Astrocyte (in vitro differentiated cells and primary cell): Measurements from ENCODE around the gene MTF1. TPM values are rescaled to one million over a fixed set of nuclear protein-coding genes. Genes with fewer than 3 reads are reported as not detected.

Experiments used
- DNase-seq: peaks from one replicate; pipeline ENCODE4 v3.0.0-alpha.2; 2010; ENCODE audit warnings: low read depth
- FAIRE-seq: peaks from 2 replicates; lab custom pipeline; 2011; peaks lifted over from hg19 to GRCh38; lab: Jason Lieb, UNC
- H2AFZ ChIP-seq: 2 replicates; pipeline ENCODE4 v1.6.0; 2012; ENCODE audit warnings: low read depth, low read length, inconsistent platforms
- H3K27ac ChIP-seq: 2 replicates; pipeline ENCODE4 v1.5.1; 2011; ENCODE audit warnings: low read depth, low read length, inconsistent platforms
- H3K27me3 ChIP-seq: 2 replicates; pipeline ENCODE4 v1.6.0; 2011; ENCODE audit warnings: low read length, inconsistent platforms; ENCODE audit not compliant: insufficient read depth
- H3K36me3 ChIP-seq: 2 replicates; pipeline ENCODE4 v1.5.1; 2011; ENCODE audit warnings: low read length, inconsistent platforms; ENCODE audit not compliant: insufficient read depth
- H3K4me1 ChIP-seq: 2 replicates; pipeline ENCODE4 v1.5.1; 2011; ENCODE audit warnings: low read length, inconsistent platforms; ENCODE audit not compliant: insufficient read depth
- H3K4me2 ChIP-seq: 2 replicates; pipeline ENCODE4 v1.6.0; 2012; ENCODE audit warnings: low read length, inconsistent platforms
- H3K4me3 ChIP-seq: 2 replicates; pipeline ENCODE4 v1.5.1; 2011; ENCODE audit warnings: low read depth, mild to moderate bottlenecking, low read length, inconsistent platforms; ENCODE audit not compliant: insufficient read depth
- H3K79me2 ChIP-seq: 2 replicates; pipeline ENCODE4 v1.6.0; 2012; ENCODE audit warnings: mild to moderate bottlenecking, low read length, inconsistent platforms; ENCODE audit not compliant: insufficient read depth
- H3K9ac ChIP-seq: 2 replicates; pipeline ENCODE4 v1.6.0; 2012; ENCODE audit warnings: mild to moderate bottlenecking, low read length, inconsistent platforms
- H3K9me3 ChIP-seq: 2 replicates; pipeline ENCODE4 v1.5.1; 2012; ENCODE audit warnings: low read depth, mild to moderate bottlenecking, low read length, inconsistent platforms; ENCODE audit not compliant: insufficient read depth
- H4K20me1 ChIP-seq: 2 replicates; pipeline ENCODE4 v1.6.0; 2012; ENCODE audit warnings: low read length, inconsistent platforms; ENCODE audit not compliant: insufficient read depth
- H3K27ac Mint-ChIP-seq: one replicate; pipeline ENCODE4 v1.8.0; 2021; ENCODE audit warnings: mild to moderate bottlenecking, mixed read lengths; ENCODE audit not compliant: unreplicated experiment
- H3K27me3 Mint-ChIP-seq: one replicate; pipeline ENCODE4 v1.8.0; 2021; ENCODE audit warnings: low read depth, mixed read lengths; ENCODE audit not compliant: unreplicated experiment
- H3K36me3 Mint-ChIP-seq: one replicate; pipeline ENCODE4 v1.8.0; 2021; ENCODE audit warnings: low read depth, mixed read lengths; ENCODE audit not compliant: unreplicated experiment
- H3K4me1 Mint-ChIP-seq: one replicate; pipeline ENCODE4 v1.8.0; 2021; ENCODE audit warnings: low read depth, mixed read lengths; ENCODE audit not compliant: unreplicated experiment
- H3K4me3 Mint-ChIP-seq: one replicate; pipeline ENCODE4 v1.8.0; 2021; ENCODE audit warnings: mild to moderate bottlenecking, moderate library complexity, mixed read lengths; ENCODE audit not compliant: unreplicated experiment
- H3K9me3 Mint-ChIP-seq: one replicate; pipeline ENCODE4 v1.8.0; 2021; ENCODE audit warnings: mild to moderate bottlenecking, mixed read lengths; ENCODE audit not compliant: unreplicated experiment
- EZH2 ChIP-seq: IDR thresholded peaks from 2 replicates; pipeline ENCODE4 v1.6.1; 2012; ENCODE audit warnings: mild to moderate bottlenecking, low read length, inconsistent platforms; ENCODE audit not compliant: insufficient read depth
- total RNA-seq: library from RNA; stranded (reverse); gene quantifications from 2 replicates; pipeline ENCODE4 v1.2.1, GENCODE V29; 2021
- TF ChIP-seq, protein P1 (sequence below): IDR thresholded peaks from 2 replicates; pipeline ENCODE4 v1.5.1; 2011; ENCODE audit warnings: low read depth, mild to moderate bottlenecking, inconsistent platforms, low read length, moderate library complexity; ENCODE audit not compliant: insufficient read depth

Gene MTF1
- total RNA-seq, 1 donor from 2014 or later: 16.7 TPM

DNA sequence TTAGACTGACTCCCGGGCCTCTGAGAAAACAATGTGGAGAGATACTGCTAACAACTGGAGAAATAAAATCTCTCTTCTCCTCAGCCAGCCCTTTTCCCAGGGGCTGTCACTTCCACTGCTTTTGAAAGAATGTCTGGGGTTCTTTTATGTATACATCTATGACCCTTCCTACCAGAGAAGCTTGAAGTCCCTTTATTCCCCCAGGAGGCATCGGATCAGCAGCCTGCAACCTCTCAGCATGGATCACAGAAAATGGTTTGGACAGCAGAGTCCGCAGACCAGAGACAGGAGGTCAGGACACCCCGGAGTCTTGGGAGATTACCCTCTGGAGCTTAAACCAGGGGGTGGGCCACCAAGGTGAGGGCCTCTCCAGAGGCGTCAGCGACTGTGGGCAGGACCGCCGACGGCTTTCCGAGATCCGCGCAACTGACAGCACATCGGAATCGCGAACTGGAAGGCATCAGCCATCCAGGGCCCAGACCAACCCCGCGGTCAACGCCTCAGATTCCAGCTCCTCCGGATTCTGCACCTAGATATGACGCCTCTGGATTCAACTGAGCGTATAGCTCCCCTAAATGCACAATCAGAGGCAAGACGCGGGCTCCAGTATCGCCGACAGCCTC, 95.5 kb downstream of the MTF1 start:
- H3K27ac Mint-ChIP-seq: no peak overlapping the region
- Histone ChIP-seq H3K4me2 (peak overlapping the region; percentile 26), H3K9ac (no peak overlapping the region), H3K9me3 (peaks cover 4% of the 10 kb centered on the region), H3K4me1 (no peaks in the 10 kb centered on the region), H2AFZ (no peak overlapping the region), H3K27me3 (peaks cover 59% of the 10 kb centered on the region), H3K27ac (no peak overlapping the region), H3K36me3 (no peaks in the 10 kb centered on the region), H3K4me3 (no peak overlapping the region), H3K79me2 (no peaks in the 10 kb centered on the region), H4K20me1 (no peaks in the 10 kb centered on the region)
- H3K36me3 Mint-ChIP-seq: peaks cover 2% of the 10 kb centered on the region
- FAIRE-seq (no peak), DNase-seq (no peak)
- peaks cover 76% of the 10 kb centered on the region for H3K27me3 Mint-ChIP-seq
- no peaks in the 10 kb centered on the region for H3K9me3 Mint-ChIP-seq
- H3K4me3 Mint-ChIP-seq: no peak overlapping the region
- TF ChIP-seq EZH2: no peak
- TF ChIP-seq, protein P1, sequence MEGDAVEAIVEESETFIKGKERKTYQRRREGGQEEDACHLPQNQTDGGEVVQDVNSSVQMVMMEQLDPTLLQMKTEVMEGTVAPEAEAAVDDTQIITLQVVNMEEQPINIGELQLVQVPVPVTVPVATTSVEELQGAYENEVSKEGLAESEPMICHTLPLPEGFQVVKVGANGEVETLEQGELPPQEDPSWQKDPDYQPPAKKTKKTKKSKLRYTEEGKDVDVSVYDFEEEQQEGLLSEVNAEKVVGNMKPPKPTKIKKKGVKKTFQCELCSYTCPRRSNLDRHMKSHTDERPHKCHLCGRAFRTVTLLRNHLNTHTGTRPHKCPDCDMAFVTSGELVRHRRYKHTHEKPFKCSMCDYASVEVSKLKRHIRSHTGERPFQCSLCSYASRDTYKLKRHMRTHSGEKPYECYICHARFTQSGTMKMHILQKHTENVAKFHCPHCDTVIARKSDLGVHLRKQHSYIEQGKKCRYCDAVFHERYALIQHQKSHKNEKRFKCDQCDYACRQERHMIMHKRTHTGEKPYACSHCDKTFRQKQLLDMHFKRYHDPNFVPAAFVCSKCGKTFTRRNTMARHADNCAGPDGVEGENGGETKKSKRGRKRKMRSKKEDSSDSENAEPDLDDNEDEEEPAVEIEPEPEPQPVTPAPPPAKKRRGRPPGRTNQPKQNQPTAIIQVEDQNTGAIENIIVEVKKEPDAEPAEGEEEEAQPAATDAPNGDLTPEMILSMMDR: no peak
- no peaks in the 10 kb centered on the region for H3K4me1 Mint-ChIP-seq

DNA sequence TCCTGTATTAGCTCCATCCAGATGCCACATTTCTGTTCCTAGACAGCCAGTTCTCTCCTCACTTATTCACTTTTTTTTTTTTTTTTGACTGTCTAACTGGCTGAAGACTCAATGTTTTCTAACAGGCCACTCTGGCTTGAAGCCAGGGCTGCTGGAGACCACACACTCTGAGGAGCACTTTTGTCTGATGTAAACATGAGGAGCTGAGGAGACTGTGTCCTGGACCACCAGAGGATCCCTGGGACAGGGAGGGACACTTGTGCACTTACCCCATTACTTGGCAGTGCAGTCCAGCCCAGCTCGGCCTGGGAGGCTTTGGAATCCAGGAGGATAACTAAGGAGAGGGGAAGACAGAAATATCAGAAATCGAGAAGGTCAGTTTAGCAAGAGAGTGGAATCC, 96.9 kb downstream of the MTF1 start:
- no peak overlapping the region for H3K27ac ChIP-seq
- no peaks in the 10 kb centered on the region for H4K20me1 ChIP-seq
- Mint-ChIP-seq H3K27ac (no peak overlapping the region), H3K4me1 (no peaks in the 10 kb centered on the region), H3K4me3 (no peak overlapping the region), H3K9me3 (no peaks in the 10 kb centered on the region), H3K36me3 (peaks cover 2% of the 10 kb centered on the region), H3K27me3 (peaks cover 64% of the 10 kb centered on the region)
- no peaks in the 10 kb centered on the region for H3K79me2 ChIP-seq
- DNase-seq (no peak), FAIRE-seq (no peak)
- no peak overlapping the region for H2AFZ ChIP-seq
- no peaks in the 10 kb centered on the region for H3K36me3 ChIP-seq
- H3K9ac ChIP-seq: no peak overlapping the region
- H3K4me2 ChIP-seq: no peak overlapping the region
- no peak overlapping the region for H3K4me3 ChIP-seq
- TF ChIP-seq, protein P1: no peak
- TF ChIP-seq EZH2: no peak
- H3K9me3 ChIP-seq: peaks cover 4% of the 10 kb centered on the region
- no peaks in the 10 kb centered on the region for H3K4me1 ChIP-seq
- H3K27me3 ChIP-seq: peaks cover 61% of the 10 kb centered on the region

DNA sequence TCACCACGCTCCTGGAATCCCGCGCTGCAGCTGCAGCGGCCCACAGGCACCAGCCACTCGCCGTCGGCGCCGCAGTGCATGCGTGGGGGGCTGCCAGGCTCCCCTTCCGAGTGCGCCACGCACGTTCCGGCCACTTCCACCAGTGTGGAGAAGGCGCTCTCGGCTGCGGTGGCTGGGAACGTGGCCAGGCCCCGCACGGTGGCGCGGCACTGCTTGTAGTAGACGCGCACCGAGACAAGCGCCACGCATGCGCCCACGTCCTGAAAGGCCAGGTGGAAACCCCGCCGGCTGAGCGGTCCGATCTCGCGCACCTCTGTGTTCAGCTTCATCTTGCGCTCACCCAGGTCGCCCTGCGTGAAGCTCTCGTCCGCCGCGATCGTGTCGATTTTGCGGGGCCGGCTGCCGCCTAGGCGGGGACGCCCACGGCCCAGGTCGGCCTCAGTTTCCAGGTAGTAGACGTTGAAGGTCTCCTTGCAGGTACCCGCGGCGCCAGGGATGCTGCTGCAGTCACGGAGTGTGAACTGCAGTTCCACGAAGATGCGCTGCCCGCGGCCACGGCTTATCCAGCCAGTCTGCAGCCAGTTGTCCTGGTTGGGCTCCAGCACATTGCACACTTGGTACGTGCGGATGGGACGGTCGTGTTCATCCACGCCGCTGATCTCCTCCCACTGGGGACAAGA, 97.8 kb downstream of the MTF1 start:
- Histone ChIP-seq H3K9me3 (peaks cover 4% of the 10 kb centered on the region), H3K4me1 (no peaks in the 10 kb centered on the region), H3K4me2 (no peak overlapping the region), H3K79me2 (no peaks in the 10 kb centered on the region), H4K20me1 (no peaks in the 10 kb centered on the region), H3K27ac (no peak overlapping the region), H3K4me3 (no peak overlapping the region), H3K9ac (no peak overlapping the region), H3K27me3 (peaks cover 53% of the 10 kb centered on the region), H3K36me3 (no peaks in the 10 kb centered on the region), H2AFZ (no peak overlapping the region)
- DNase-seq (no peak), FAIRE-seq (no peak)
- Mint-ChIP-seq H3K4me3 (no peak overlapping the region), H3K27me3 (peaks cover 55% of the 10 kb centered on the region), H3K9me3 (no peaks in the 10 kb centered on the region), H3K4me1 (no peaks in the 10 kb centered on the region), H3K36me3 (peaks cover 2% of the 10 kb centered on the region), H3K27ac (no peak overlapping the region)
- TF ChIP-seq, protein P1: no peak
- no peak for TF ChIP-seq EZH2
